Naive thymus-derived CD4-positive, alpha-beta T cell (primary cell): ENCODE data around the gene FRMD4A. TPM values are rescaled to one million over a fixed set of nuclear protein-coding genes. Genes with fewer than 3 reads are reported as not detected.

ENCODE experiments used
- ATAC-seq: fragments of 150-1000 bp; cut with Tn5 transposase; 2 replicates; pipeline ENCODE4 v1.10.0; 2021; ENCODE audit warnings: mild to moderate bottlenecking, moderate library complexity
- CTCF ChIA-PET: fragments of 350-600 bp; sonication (Branson Sonifier 250); formaldehyde crosslinking; loops from one replicate; lab custom pipeline; 2021; ENCODE audit warnings: antibody characterized with exemption; lab: Charles Lee
- POLR2A ChIA-PET: fragments of 350-600 bp; sonication (Branson Sonifier 250); formaldehyde crosslinking; loops from one replicate; lab custom pipeline; 2021; ENCODE audit warnings: antibody characterized with exemption, inconsistent platforms; lab: Charles Lee
- DNase-seq, 9 donors: peaks; one replicate each; pipeline versions ENCODE4 v3.0.0 to v3.0.0-alpha.2; 2020 to 2022; ENCODE audit warnings: mixed read lengths in 1 of 9
- H3K27ac ChIP-seq: one replicate; pipeline ENCODE4 v1.7.0; 2013; ENCODE audit warnings: mild to moderate bottlenecking, low read depth, low read length, moderate library complexity
- H3K27me3 ChIP-seq, 2 donors: one replicate each; pipeline ENCODE4 v1.7.0; 2013; ENCODE audit warnings: low read length in 2 of 2, mild to moderate bottlenecking in 2 of 2, moderate library complexity in 2 of 2; ENCODE audit not compliant: control insufficient read depth in 2 of 2, insufficient read depth in 2 of 2
- H3K36me3 ChIP-seq, 3 experiments: 1 replicate in 2 of 3; 2 replicates in 1 of 3; pipeline ENCODE4 v1.7.0; 2013; ENCODE audit warnings: low read length in 3 of 3, mild to moderate bottlenecking in 3 of 3, moderate library complexity in 1 of 3; ENCODE audit not compliant: insufficient read depth in 3 of 3, control insufficient read depth in 2 of 3
- H3K4me1 ChIP-seq, 2 donors: one replicate each; pipeline ENCODE4 v1.7.0; 2013; ENCODE audit warnings: low read length in 2 of 2, mild to moderate bottlenecking in 2 of 2, moderate library complexity in 1 of 2; ENCODE audit not compliant: control insufficient read depth in 2 of 2, insufficient read depth in 2 of 2
- H3K4me3 ChIP-seq: 2 replicates; pipeline ENCODE4 v1.7.0; 2013; ENCODE audit warnings: mild to moderate bottlenecking, low read length
- H3K9me3 ChIP-seq, 3 experiments: 1 replicate in 2 of 3; 2 replicates in 1 of 3; pipeline ENCODE4 v1.7.0; 2013; ENCODE audit warnings: low read length in 3 of 3; ENCODE audit not compliant: control insufficient read depth in 2 of 3
- H3K27ac Mint-ChIP-seq, 9 donors: one replicate each; pipeline ENCODE4 v1.8.0; 2020 to 2022; ENCODE audit warnings: mixed read lengths in 9 of 9, mild to moderate bottlenecking in 8 of 9, moderate library complexity in 5 of 9, inconsistent platforms in 2 of 9
- H3K27me3 Mint-ChIP-seq, 5 donors: one replicate each; pipeline ENCODE4 v1.8.0; 2021 to 2022; ENCODE audit warnings: mixed read lengths in 5 of 5, mild to moderate bottlenecking in 1 of 5
- H3K36me3 Mint-ChIP-seq, 5 donors: one replicate each; pipeline ENCODE4 v1.8.0; 2020 to 2022; ENCODE audit warnings: mixed read lengths in 5 of 5, mild to moderate bottlenecking in 3 of 5, inconsistent platforms in 1 of 5
- H3K4me1 Mint-ChIP-seq, 7 donors: one replicate each; pipeline ENCODE4 v1.8.0; 2020 to 2022; ENCODE audit warnings: mixed read lengths in 7 of 7, mild to moderate bottlenecking in 3 of 7, inconsistent platforms in 1 of 7
- H3K4me3 Mint-ChIP-seq, 10 donors: one replicate each; pipeline ENCODE4 v1.8.0; 2020 to 2022; ENCODE audit warnings: mild to moderate bottlenecking in 10 of 10, mixed read lengths in 10 of 10, moderate library complexity in 6 of 10, inconsistent platforms in 2 of 10
- H3K9me3 Mint-ChIP-seq, 11 donors: one replicate each; pipeline ENCODE4 v1.8.0; 2020 to 2022; ENCODE audit warnings: mixed read lengths in 11 of 11, mild to moderate bottlenecking in 4 of 11, inconsistent platforms in 1 of 11, moderate library complexity in 1 of 11
- intact Hi-C, 2 donors: fragments of 100-400 bp; cut with micrococcal nuclease; formaldehyde crosslinking; loops; one replicate each; pipeline ENCODE4 v1.15.1; 2023
- polyA plus RNA-seq, 2 donors: library from polyadenylated mRNA; unstranded; fragments of 300-500 nt; fragmentation: Illumina TruSeq; gene quantifications; one replicate each; pipeline ENCODE4 v1.2.3, GENCODE V29; 2021
- total RNA-seq, 6 experiments: library from RNA in 5 of 6; stranded (reverse) in 5 of 6; gene quantifications; 1 replicate in 5 of 6; 2 replicates in 1 of 6; pipeline ENCODE4 v1.2.3 and lab custom pipeline; 2021 to 2026

FRMD4A gene
- total and polyA plus RNA-seq, 7 experiments from 2014 or later, result 0.10 to 3.1 (median 0.62) TPM

DNA sequence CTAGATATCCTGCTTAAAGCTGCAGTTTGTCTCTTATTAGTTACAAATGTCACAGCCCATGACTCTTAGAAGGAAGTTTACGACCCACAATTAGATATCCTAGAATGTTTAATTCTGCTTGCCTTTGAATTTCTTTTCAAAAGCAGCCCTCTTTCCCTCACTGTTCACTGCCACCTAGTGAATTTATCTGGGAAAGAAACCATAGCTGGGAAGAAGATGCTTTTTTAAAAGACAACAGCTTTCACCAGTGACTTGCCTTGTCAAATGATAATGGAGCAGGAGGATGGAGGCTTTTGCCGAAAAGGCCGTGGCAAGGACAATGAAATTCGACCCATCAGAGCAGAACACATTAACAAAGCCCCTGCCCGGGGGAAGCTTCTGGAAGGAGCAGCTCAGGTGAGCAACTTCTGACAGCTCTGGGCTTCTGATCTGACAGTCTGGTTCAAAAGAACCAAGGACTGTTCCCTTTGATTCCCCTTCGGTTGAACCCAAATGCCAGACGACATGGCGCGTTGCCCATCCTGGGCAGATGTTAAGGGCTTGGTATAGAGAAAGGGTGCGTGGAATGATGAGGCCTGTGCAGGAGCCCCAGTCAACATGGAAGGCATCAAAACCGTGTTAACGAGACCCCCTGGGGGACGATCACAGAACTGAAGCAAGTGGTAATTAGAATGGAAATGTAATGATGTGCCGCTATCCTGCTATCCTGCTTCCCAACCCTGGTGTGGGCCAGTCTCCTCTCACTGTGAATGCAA is 236.8 kb downstream of the FRMD4A start:
- POLR2A ChIA-PET, result interaction anchor here (0.6 to 1.0 kb wide), 2 partner anchors 304 to 884 kb away, joined by 3 read pairs; no protein-coding TSS in a partner anchor
- Histone ChIP-seq H3K27me3 (no peaks in the 10 kb centered on the region), H3K27ac (no peak overlapping the region), H3K4me3 (no peak overlapping the region), H3K4me1 (no peaks in the 10 kb centered on the region), H3K9me3 (no peaks in the 10 kb centered on the region), H3K36me3 (no peaks in the 10 kb centered on the region)
- Mint-ChIP-seq H3K4me1 (peaks cover 0 to 13% (median 4%) of the 10 kb centered on the region in 7 donors), H3K27ac (peak overlapping the region in 1 of 9 donors; percentile 20), H3K4me3 (no peak overlapping the region), H3K9me3 (no peaks in the 10 kb centered on the region), H3K27me3 (no peaks in the 10 kb centered on the region), H3K36me3 (no peaks in the 10 kb centered on the region)
- CTCF ChIA-PET, result interaction anchor here (0.9 to 1.0 kb wide), 2 partner anchors 305 to 307 kb away, joined by 3 to 5 read pairs; no protein-coding TSS in a partner anchor
- ATAC-seq (no peak), DNase-seq (peak in 4 of 9 donors; percentile 6 to 13 (median 12))
- intact Hi-C loops, result loop anchor here in 1 of 2 donors (1.0 to 5.0 kb wide), 3 partner anchors 87 to 434 kb away; no protein-coding TSS in a partner anchor

DNA sequence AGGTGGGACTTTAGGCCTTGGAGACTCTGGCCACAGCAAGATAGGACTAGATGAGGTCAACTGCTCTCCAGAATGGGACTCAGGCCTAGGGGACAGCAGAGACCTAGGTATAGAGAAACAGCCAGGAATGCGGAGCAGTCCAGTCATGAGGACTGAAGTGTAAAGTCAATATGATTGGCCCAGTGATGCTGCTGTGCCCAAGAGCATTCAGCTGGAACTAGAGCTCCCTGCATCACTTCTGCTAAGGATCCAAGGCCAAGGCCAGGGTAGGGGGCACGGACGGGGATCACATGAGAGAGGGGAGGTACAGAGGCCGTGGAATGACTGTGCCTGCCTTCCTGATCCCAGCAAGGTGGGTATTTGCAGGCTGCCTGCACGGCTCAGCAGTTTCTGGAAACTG is 237.9 kb downstream of the FRMD4A start:
- no peaks in the 10 kb centered on the region for H3K9me3 ChIP-seq
- no peaks in the 10 kb centered on the region for H3K9me3 Mint-ChIP-seq
- intact Hi-C loops, result loop anchor here in 1 of 2 donors (1.0 to 5.0 kb wide), 3 partner anchors 85 to 432 kb away; no protein-coding TSS in a partner anchor
- no peak overlapping the region for H3K27ac ChIP-seq
- H3K36me3 ChIP-seq, result no peaks in the 10 kb centered on the region
- H3K27me3 ChIP-seq, result no peaks in the 10 kb centered on the region
- H3K4me3 ChIP-seq, result no peak overlapping the region
- ChIA-PET POLR2A (no interaction called here), CTCF (no interaction called here)
- no peaks in the 10 kb centered on the region for H3K4me1 ChIP-seq
- H3K27ac Mint-ChIP-seq, result no peak overlapping the region
- DNase-seq, result no peak
- no peak for ATAC-seq
- H3K36me3 Mint-ChIP-seq, result no peaks in the 10 kb centered on the region
- H3K4me1 Mint-ChIP-seq, result peaks cover 0 to 13% (median 4%) of the 10 kb centered on the region in 7 donors
- H3K27me3 Mint-ChIP-seq, result no peaks in the 10 kb centered on the region
- H3K4me3 Mint-ChIP-seq, result no peak overlapping the region

DNA sequence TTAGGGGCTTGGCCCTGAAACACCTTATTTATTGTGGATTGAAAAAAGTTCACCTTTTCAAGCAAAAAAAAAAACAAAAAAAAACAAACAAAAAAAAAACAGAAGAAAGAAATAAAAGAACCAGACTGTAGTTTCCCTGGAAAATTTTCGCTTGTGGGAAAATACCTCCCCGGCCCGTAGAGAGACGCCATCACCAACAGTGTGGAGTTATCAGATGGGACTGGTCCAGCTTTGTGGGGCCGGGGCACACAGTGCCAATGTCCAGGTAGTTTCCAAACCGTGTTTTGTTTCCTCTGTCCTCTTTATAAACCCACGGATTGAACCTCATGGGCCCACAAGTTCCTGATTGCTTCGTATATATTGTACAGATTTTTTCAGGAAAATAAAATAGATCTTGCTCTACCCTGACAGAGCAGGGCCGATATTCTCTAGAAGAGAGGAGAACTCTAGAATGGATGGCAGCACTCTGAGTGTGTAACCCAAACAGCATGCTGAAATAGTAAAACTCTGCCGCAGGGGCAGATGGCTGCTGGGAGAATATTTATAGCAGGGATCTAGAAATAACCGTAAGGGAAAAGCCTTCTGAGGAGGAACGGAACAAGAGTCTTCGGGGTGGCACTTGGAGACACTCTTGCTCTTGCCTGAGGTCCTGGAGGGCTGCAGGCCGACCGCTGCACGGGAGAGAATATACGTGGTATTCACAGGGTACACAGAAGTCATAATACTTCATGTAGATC is 241.0 kb downstream of the FRMD4A start:
- intact Hi-C loops, result loop anchor here in 1 of 2 donors (5.0 kb wide), 1 partner anchor 82 kb away; no protein-coding TSS in a partner anchor
- Mint-ChIP-seq H3K36me3 (no peaks in the 10 kb centered on the region), H3K9me3 (no peaks in the 10 kb centered on the region), H3K27ac (no peak overlapping the region), H3K4me1 (peaks cover 0 to 13% (median 4%) of the 10 kb centered on the region in 7 donors), H3K27me3 (no peaks in the 10 kb centered on the region), H3K4me3 (no peak overlapping the region)
- no peak overlapping the region for H3K4me3 ChIP-seq
- no peaks in the 10 kb centered on the region for H3K27me3 ChIP-seq
- ChIA-PET POLR2A (no interaction called here), CTCF (no interaction called here)
- H3K36me3 ChIP-seq, result no peaks in the 10 kb centered on the region
- ATAC-seq, result no peak
- H3K4me1 ChIP-seq, result no peaks in the 10 kb centered on the region
- no peaks in the 10 kb centered on the region for H3K9me3 ChIP-seq
- no peak overlapping the region for H3K27ac ChIP-seq
- DNase-seq, result no peak

DNA sequence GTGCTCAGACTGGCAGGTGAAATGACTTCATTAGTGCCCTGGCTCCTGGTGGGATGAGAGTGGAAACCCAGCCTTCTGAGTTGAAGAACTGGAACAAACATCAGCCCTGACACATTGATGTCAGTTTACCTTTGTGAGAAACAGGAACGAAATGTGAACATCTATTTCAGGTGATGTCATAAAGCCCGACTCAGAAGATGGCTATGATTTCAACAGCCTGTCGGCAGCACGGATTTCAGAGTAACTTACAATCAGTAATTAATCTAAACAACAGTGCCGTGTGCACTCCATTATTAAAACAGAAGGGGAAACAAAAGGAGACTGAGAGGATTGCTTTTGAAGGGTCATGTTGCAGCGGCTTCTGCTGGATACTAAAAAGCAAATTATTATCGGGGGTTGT is 243.2 kb downstream of the FRMD4A start:
- Mint-ChIP-seq H3K9me3 (no peaks in the 10 kb centered on the region), H3K36me3 (no peaks in the 10 kb centered on the region), H3K4me3 (no peak overlapping the region), H3K27ac (no peak overlapping the region), H3K4me1 (peaks cover 0 to 2% (median 0%) of the 10 kb centered on the region in 7 donors), H3K27me3 (no peaks in the 10 kb centered on the region)
- H3K36me3 ChIP-seq, result no peaks in the 10 kb centered on the region
- H3K27ac ChIP-seq, result no peak overlapping the region
- ATAC-seq (no peak), DNase-seq (no peak)
- H3K27me3 ChIP-seq, result no peaks in the 10 kb centered on the region
- POLR2A ChIA-PET, result no interaction called here
- intact Hi-C loops, result no loop called here
- no peak overlapping the region for H3K4me3 ChIP-seq
- CTCF ChIA-PET, result no interaction called here
- no peaks in the 10 kb centered on the region for H3K4me1 ChIP-seq
- H3K9me3 ChIP-seq, result no peaks in the 10 kb centered on the region

- Histone ChIP-seq H3K27ac (no peak overlapping the region), H3K36me3 (no peaks in the 10 kb centered on the region), H3K4me3 (no peak overlapping the region), H3K27me3 (no peaks in the 10 kb centered on the region), H3K9me3 (no peaks in the 10 kb centered on the region), H3K4me1 (no peaks in the 10 kb centered on the region)
- H3K36me3 Mint-ChIP-seq, result no peaks in the 10 kb centered on the region
- H3K4me1 Mint-ChIP-seq, result peaks cover 0 to 2% (median 0%) of the 10 kb centered on the region in 7 donors
- no peaks in the 10 kb centered on the region for H3K9me3 Mint-ChIP-seq
- H3K27ac Mint-ChIP-seq, result no peak overlapping the region
- no peak overlapping the region for H3K4me3 Mint-ChIP-seq
- ChIA-PET CTCF (no interaction called here), POLR2A (no interaction called here)
- ATAC-seq, result no peak
- no peaks in the 10 kb centered on the region for H3K27me3 Mint-ChIP-seq
- DNase-seq, result no peak
- intact Hi-C loops, result no loop called here
These were observed 244.1 kb downstream of the FRMD4A start for GRCh38 chr10:14086596-14086995.

- no peak overlapping the region for H3K27ac Mint-ChIP-seq
- H3K36me3 ChIP-seq, result no peaks in the 10 kb centered on the region
- no peak overlapping the region for H3K4me3 Mint-ChIP-seq
- ATAC-seq (no peak), DNase-seq (no peak)
- H3K4me3 ChIP-seq, result no peak overlapping the region
- no peak overlapping the region for H3K27ac ChIP-seq
- H3K36me3 Mint-ChIP-seq, result no peaks in the 10 kb centered on the region
- H3K9me3 ChIP-seq, result no peaks in the 10 kb centered on the region
- no peaks in the 10 kb centered on the region for H3K4me1 ChIP-seq
- H3K27me3 Mint-ChIP-seq, result peaks cover 0 to 3% (median 0%) of the 10 kb centered on the region in 5 donors
- intact Hi-C loops, result no loop called here
- ChIA-PET POLR2A (no interaction called here), CTCF (no interaction called here)
- H3K27me3 ChIP-seq, result peaks cover 0 to 3% of the 10 kb centered on the region in 2 donors
- H3K4me1 Mint-ChIP-seq, result no peaks in the 10 kb centered on the region
- peaks cover 0 to 3% (median 0%) of the 10 kb centered on the region in 11 donors for H3K9me3 Mint-ChIP-seq
These were observed 245.8 kb downstream of the FRMD4A start for GRCh38 chr10:14084875-14085274.
